ENCODE measurements around the gene MACROD2.
A peak's percentile ranks its signal among the peaks of the same experiment; 100 is the strongest.
"Not testable (repeated sequence)": the region's sequence is repeated elsewhere in the genome, so short reads cannot be mapped to it uniquely, and the experiment has no call there.

Gene MACROD2

GRCh38 chr20:14245368-14245970, 250.2 kb downstream of the MACROD2 start:
- TF ChIP-seq CTCF (conservative IDR thresholded peaks at IDR 0.05; ENCODE audit: low read length) = no peak
- no peak overlapping the region for H3K4me3 ChIP-seq (ENCODE audit: low read length)
- DNase-seq (ENCODE audit: low read depth) = peak; percentile 62

- peak; percentile 36 for DNase-seq (ENCODE audit: low read depth)
- no peak overlapping the region for H3K4me3 ChIP-seq (ENCODE audit: low read length)
- TF ChIP-seq CTCF (conservative IDR thresholded peaks at IDR 0.05; ENCODE audit: low read length) = no peak
These were observed 264.4 kb downstream of the MACROD2 start for GRCh38 chr20:14259689-14260088.

- DNase-seq (ENCODE audit: low read depth) = no peak
- H3K4me3 ChIP-seq (ENCODE audit: low read length) = no peak overlapping the region
- no peak for TF ChIP-seq CTCF (conservative IDR thresholded peaks at IDR 0.05; ENCODE audit: low read length)
These were observed 265.1 kb downstream of the MACROD2 start for GRCh38 chr20:14260367-14260766.

GRCh38 chr20:14264869-14265268, 269.6 kb downstream of the MACROD2 start:
- no peak overlapping the region for H3K4me3 ChIP-seq (ENCODE audit: low read length)
- TF ChIP-seq CTCF (conservative IDR thresholded peaks at IDR 0.05; ENCODE audit: low read length) = peak; percentile 71
- DNase-seq (ENCODE audit: low read depth) = peak; percentile 57

GRCh38 chr20:14266246-14266645, 270.9 kb downstream of the MACROD2 start:
- no peak for TF ChIP-seq CTCF (conservative IDR thresholded peaks at IDR 0.05; ENCODE audit: low read length)
- H3K4me3 ChIP-seq (ENCODE audit: low read length) = no peak overlapping the region
- no peak for DNase-seq (ENCODE audit: low read depth)

- DNase-seq (ENCODE audit: low read depth); H3K4me3 ChIP-seq (ENCODE audit: low read length): not testable (repeated sequence)
These were observed 275.4 kb downstream of the MACROD2 start for GRCh38 chr20:14270751-14271150.

GRCh38 chr20:14282140-14282539, 286.8 kb downstream of the MACROD2 start:
- no peak for DNase-seq (ENCODE audit: low read depth)
- H3K4me3 ChIP-seq (ENCODE audit: low read length) = no peak overlapping the region
- TF ChIP-seq CTCF (conservative IDR thresholded peaks at IDR 0.05; ENCODE audit: low read length) = no peak

GRCh38 chr20:14284443-14284842, 289.1 kb downstream of the MACROD2 start:
- no peak for DNase-seq (ENCODE audit: low read depth)
- TF ChIP-seq CTCF (conservative IDR thresholded peaks at IDR 0.05; ENCODE audit: low read length) = no peak
- H3K4me3 ChIP-seq (ENCODE audit: low read length) = no peak overlapping the region
